H1 (cell line): ENCODE results near the gene CLIC3. TPM values are rescaled to one million over a fixed set of nuclear protein-coding genes. Genes with fewer than 3 reads are reported as not detected.

Experiments used
- CTCF ChIA-PET: fragments of 300-600 bp; sonication (Branson Sonifier 250); formaldehyde crosslinking; loops from one replicate; lab custom pipeline; 2021; ENCODE audit not compliant: partially characterized antibody; lab: Charles Lee
- POLR2A ChIA-PET: fragments of 300-600 bp; sonication (Branson Sonifier 250); formaldehyde crosslinking; loops from one replicate; lab custom pipeline; 2021; ENCODE audit warnings: inconsistent platforms; ENCODE audit not compliant: partially characterized antibody; lab: Charles Lee
- DNase-seq, 2 experiments: peaks; one replicate each; pipeline versions ENCODE4 v3.0.0 to v3.0.0-alpha.2; 2010 to 2022; ENCODE audit warnings: low spot score in 2 of 2, low read depth in 1 of 2, mixed read lengths in 1 of 2
- FAIRE-seq: peaks from 2 replicates; lab custom pipeline; 2011; peaks lifted over from hg19 to GRCh38; lab: Jason Lieb, UNC
- H2AFZ ChIP-seq: 2 replicates; pipeline ENCODE4 v1.8.1; 2012; ENCODE audit warnings: low read length, inconsistent platforms
- H2AK5ac ChIP-seq: 2 replicates; pipeline ENCODE4 v1.6.1; 2013; ENCODE audit warnings: low read depth, low read length
- H2BK120ac ChIP-seq: replicated peaks from 2 replicates; pipeline ENCODE3; 2013; ENCODE audit warnings: low read depth, low read length, inconsistent platforms
- H2BK12ac ChIP-seq: 2 replicates; pipeline ENCODE4 v1.6.1; 2013; ENCODE audit warnings: low read depth, low read length
- H2BK15ac ChIP-seq: 2 replicates; pipeline ENCODE4 v1.6.1; 2013; ENCODE audit warnings: low read length
- H2BK20ac ChIP-seq: 2 replicates; pipeline ENCODE4 v1.6.1; 2013; ENCODE audit warnings: low read length
- H2BK5ac ChIP-seq: 2 replicates; pipeline ENCODE4 v1.6.1; 2013; ENCODE audit warnings: low read depth, low read length
- H3K14ac ChIP-seq: 2 replicates; pipeline ENCODE4 v1.6.1; 2013; ENCODE audit warnings: inconsistent platforms; ENCODE audit not compliant: insufficient read length
- H3K18ac ChIP-seq: 2 replicates; pipeline ENCODE4 v1.6.1; 2013; ENCODE audit warnings: low read length; ENCODE audit errors: extremely low read depth
- H3K23ac ChIP-seq: 2 replicates; pipeline ENCODE4 v1.6.1; 2013; ENCODE audit warnings: inconsistent platforms; ENCODE audit not compliant: insufficient read length
- H3K23me2 ChIP-seq: 2 replicates; pipeline ENCODE4 v1.6.1; 2013; ENCODE audit warnings: low read depth, low read length
- H3K27ac ChIP-seq: 2 replicates; pipeline ENCODE4 v1.6.1; 2011; ENCODE audit warnings: low read depth, low read length, inconsistent platforms
- H3K27me3 ChIP-seq, 4 experiments: replicated peaks in 1 of 4; 1 replicate in 1 of 4; 2 replicates in 3 of 4; pipeline versions ENCODE4 v1.6.1 to v1.8.1; 2011 to 2013; ENCODE audit warnings: low read length in 3 of 4, mild to moderate bottlenecking in 3 of 4, inconsistent platforms in 2 of 4, mixed read lengths in 2 of 4, moderate library complexity in 1 of 4; ENCODE audit not compliant: control insufficient read depth in 3 of 4, insufficient read depth in 3 of 4; ENCODE audit errors: extremely low read depth in 1 of 4
- H3K36me3 ChIP-seq, 4 experiments: 2 replicates each; pipeline versions ENCODE4 v1.6.1 to v1.8.1; 2011 to 2013; ENCODE audit warnings: mild to moderate bottlenecking in 4 of 4, low read length in 3 of 4, moderate library complexity in 2 of 4, control low read depth in 1 of 4, inconsistent platforms in 1 of 4; ENCODE audit not compliant: insufficient read depth in 4 of 4, control insufficient read depth in 2 of 4
- H3K4ac ChIP-seq: replicated peaks from 2 replicates; pipeline ENCODE3; 2013; ENCODE audit warnings: low read length, low read depth, mixed read lengths, inconsistent platforms; ENCODE audit not compliant: insufficient read length
- H3K4me1 ChIP-seq, 4 experiments: replicated peaks in 1 of 4; 1 replicate in 1 of 4; 2 replicates in 3 of 4; pipeline versions ENCODE4 v1.6.1 to v1.8.1; 2011 to 2013; ENCODE audit warnings: low read length in 3 of 4, inconsistent platforms in 2 of 4, mixed read lengths in 1 of 4; ENCODE audit not compliant: insufficient read depth in 4 of 4, control insufficient read depth in 3 of 4
- H3K4me2 ChIP-seq, 2 experiments: 2 replicates each; pipeline versions ENCODE4 v1.6.1 to v1.8.1; 2011 to 2013; ENCODE audit warnings: low read depth in 2 of 2, low read length in 2 of 2, control low read depth in 1 of 2, inconsistent platforms in 1 of 2, mild to moderate bottlenecking in 1 of 2; ENCODE audit not compliant: insufficient read depth in 1 of 2
- H3K4me3 ChIP-seq, 4 experiments: fragments of 200-600, 300-600 bp in 1 of 4; sonication (generic), shearing (Covaris generic), sonication (Bioruptor Twin) in 1 of 4; 2 replicates each; pipeline versions ENCODE4 v1.5.1 to v1.8.1; 2011 to 2016; ENCODE audit warnings: low read length in 4 of 4, low read depth in 3 of 4, control low read depth in 2 of 4, inconsistent platforms in 2 of 4, mild to moderate bottlenecking in 2 of 4, mixed read lengths in 1 of 4, moderate library complexity in 1 of 4; ENCODE audit not compliant: insufficient read depth in 2 of 4; ENCODE audit errors: extremely low read depth in 1 of 4
- H3K56ac ChIP-seq: replicated peaks from 2 replicates; pipeline ENCODE3; 2013; ENCODE audit warnings: low read depth, mild to moderate bottlenecking, mixed read lengths, low read length, inconsistent platforms; ENCODE audit not compliant: insufficient read length
- H3K79me1 ChIP-seq: 2 replicates; pipeline ENCODE4 v1.6.1; 2013; ENCODE audit warnings: low read depth, low read length, control low read depth
- H3K79me2 ChIP-seq, 2 experiments: 2 replicates each; pipeline versions ENCODE4 v1.6.1 to v1.8.1; 2012 to 2013; ENCODE audit warnings: low read length in 2 of 2, mild to moderate bottlenecking in 2 of 2, inconsistent platforms in 1 of 2; ENCODE audit not compliant: insufficient read depth in 2 of 2, control insufficient read depth in 1 of 2
- H3K9ac ChIP-seq, 4 experiments: replicated peaks in 1 of 4; 1 replicate in 1 of 4; 2 replicates in 3 of 4; pipeline versions ENCODE4 v1.6.1 to v1.8.1; 2011 to 2013; ENCODE audit warnings: low read depth in 3 of 4, low read length in 3 of 4, control low read depth in 2 of 4, mild to moderate bottlenecking in 2 of 4, moderate library complexity in 2 of 4, inconsistent platforms in 1 of 4; ENCODE audit errors: extremely low read depth in 1 of 4
- H3K9me3 ChIP-seq, 2 experiments: 2 replicates each; pipeline versions ENCODE4 v1.6.1 to v1.8.1; 2012 to 2013; ENCODE audit warnings: mild to moderate bottlenecking in 2 of 2, moderate library complexity in 2 of 2, control low read depth in 1 of 2, inconsistent platforms in 1 of 2, low read depth in 1 of 2, low read length in 1 of 2, mixed read lengths in 1 of 2; ENCODE audit not compliant: insufficient read depth in 2 of 2
- H4K20me1 ChIP-seq, 2 experiments: replicated peaks in 1 of 2; 2 replicates each; pipeline versions ENCODE3 to v1.8.1; 2011 to 2013; ENCODE audit warnings: inconsistent platforms in 2 of 2, low read length in 2 of 2, mild to moderate bottlenecking in 1 of 2; ENCODE audit not compliant: insufficient read depth in 2 of 2, control insufficient read depth in 1 of 2
- H4K5ac ChIP-seq: 2 replicates; pipeline ENCODE4 v1.6.1; 2013; ENCODE audit warnings: low read length, low read depth, mixed read lengths, inconsistent platforms; ENCODE audit not compliant: insufficient read length
- H4K8ac ChIP-seq: 2 replicates; pipeline ENCODE4 v1.8.0; 2013; ENCODE audit warnings: mild to moderate bottlenecking, moderate library complexity, low read length, inconsistent platforms; ENCODE audit not compliant: insufficient read depth; ENCODE audit errors: extremely low read depth
- H4K91ac ChIP-seq: replicated peaks from 2 replicates; pipeline ENCODE3; 2013; ENCODE audit warnings: low read length, mixed read lengths, inconsistent platforms; ENCODE audit not compliant: insufficient read length
- BCL11A ChIP-seq, 2 experiments: IDR thresholded peaks; one replicate each; pipeline ENCODE4 v1.6.1; 2011; ENCODE audit warnings: low read depth in 2 of 2, low read length in 2 of 2, mild to moderate bottlenecking in 2 of 2
- BRCA1 ChIP-seq: IDR thresholded peaks from 2 replicates; pipeline ENCODE4 v1.6.1; 2012; ENCODE audit warnings: low read depth, low read length, improper control_type of control experiment
- SIRT6 ChIP-seq: IDR thresholded peaks from one replicate; pipeline ENCODE4 v1.7.1; 2012; ENCODE audit warnings: low read length, inconsistent platforms
- WGBS, 2 experiments: shearing (Covaris generic) in 1 of 2; methylation state at CpG; one replicate each; pipeline versions ENCODE4 v1.1.6 to v1.1.7; 2013 to 2015; ENCODE audit warnings: low lambda C conversion rate in 2 of 2, mixed read lengths in 2 of 2, inconsistent platforms in 1 of 2, low coverage in 1 of 2, missing lambda C conversion rate in 1 of 2; ENCODE audit not compliant: insufficient replicate concordance in 2 of 2, insufficient coverage in 1 of 2, insufficient read length in 1 of 2; ENCODE audit errors: extremely low coverage in 1 of 2, missing lambda C conversion rate in 1 of 2; 5-methylcytosine and 5-hydroxymethylcytosine counted together
- polyA plus RNA-seq, 7 experiments: library from polyadenylated mRNA; depleted of rRNA in 3 of 7; stranded (reverse) in 5 of 7; unstranded in 2 of 7; fragments of >200 nt in 5 of 7; fragments of 200-250 nt in 2 of 7; gene quantifications; 1 replicate in 5 of 7; 2 replicates in 1 of 7; 4 replicates in 1 of 7; pipeline versions ENCODE4 v1.2.1 to v1.2.3, GENCODE V29; 2011 to 2013; ENCODE audit warnings: missing spikeins in 2 of 7, mixed read lengths in 2 of 7
- total RNA-seq: library from RNA; stranded (reverse); fragmentation: NEBNext Ultra II Directional; extraction: Animal tissue kit (Norgen Biotek cat#: 25700); gene quantifications from 2 replicates; pipeline ENCODE4 v1.2.1, GENCODE V29; 2021

CLIC3 gene
- total and polyA plus RNA-seq, 2 of the 8 experiments (the other 6 are each of a cell fraction or from before 2014, with no cell fraction given): 0.12 TPM; not detected in 1

DNA sequence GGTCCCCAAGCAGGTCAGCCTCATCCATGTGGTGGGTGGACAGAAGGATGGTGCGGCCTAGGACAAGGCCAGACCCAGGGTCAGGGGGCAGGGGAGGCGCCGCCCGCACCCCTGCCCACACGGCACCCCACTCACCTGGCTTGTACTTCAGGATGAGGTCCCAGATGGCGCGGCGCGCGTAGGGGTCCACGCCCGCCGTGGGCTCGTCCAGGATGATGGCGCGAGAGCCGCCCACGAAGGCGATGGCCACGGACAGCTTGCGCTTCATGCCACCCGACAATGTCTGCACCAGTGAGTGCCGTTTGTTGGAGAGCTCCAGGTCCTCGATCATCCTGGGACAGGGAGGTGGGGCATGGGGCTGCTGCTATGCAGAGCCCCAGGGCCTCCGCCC lies 19.2 kb upstream of the CLIC3 start:
- ChIA-PET CTCF (interaction anchor here (1.0 to 2.8 kb wide), 7 partner anchors 11 to 68 kb away, joined by 3 to 11 read pairs (median 5); no protein-coding TSS in a partner anchor), POLR2A (no interaction called here)
- Histone ChIP-seq H3K9ac (no peak overlapping the region), H4K5ac (no peak overlapping the region), H3K4me1 (peaks cover 0 to 7% (median under 1%) of the 10 kb centered on the region in 4 experiments; a peak in 2 of 7 replicates), H3K23me2 (no peaks in the 10 kb centered on the region; the same call in 1 of the 2 replicates), H3K27me3 (no peaks in the 10 kb centered on the region; a peak in 1 of 7 replicates), H3K4ac (no peak overlapping the region), H3K36me3 (peaks cover 0 to 13% (median 0%) of the 10 kb centered on the region in 4 experiments; a peak in 1 of 8 replicates), H3K79me2 (no peaks in the 10 kb centered on the region), H2BK12ac (no peak overlapping the region), H3K56ac (no peak overlapping the region), H3K79me1 (no peaks in the 10 kb centered on the region), H3K9me3 (peaks cover 0 to 27% of the 10 kb centered on the region in 2 experiments; a peak in 2 of 4 replicates), H4K8ac (no peak overlapping the region), H4K91ac (no peak overlapping the region), H4K20me1 (no peaks in the 10 kb centered on the region), H2AK5ac (no peak overlapping the region), H3K4me3 (no peak overlapping the region), H2AFZ (no peak overlapping the region), H2BK120ac (no peak overlapping the region), H2BK20ac (no peak overlapping the region), H3K27ac (no peak overlapping the region), H3K14ac (no peak overlapping the region), H3K23ac (no peak overlapping the region), H3K18ac (no peak overlapping the region), H2BK5ac (no peak overlapping the region), H2BK15ac (no peak overlapping the region), H3K4me2 (no peak overlapping the region)
- FAIRE-seq (no peak), DNase-seq (no peak)
- 98% methylated on average over 21 of the region's 25 CpGs; no CpG with 5 or more reads in 1 of the 2 experiments for WGBS, 2 experiments
- TF ChIP-seq BCL11A (IDR thresholded peaks at IDR 0.05; ENCODE audit: low read depth in 2 of 2, low read length in 2 of 2) (no peak), BRCA1 (no peak), SIRT6 (no peak)
